Activated naive CD8-positive, alpha-beta T cell treated with anti-CD3 and anti-CD28 coated beads, Interleukin-2, amount 50 U/mL, for 16 hours (primary cell): ENCODE results near the gene LRP4.

Source experiments
- DNase-seq: peaks from one replicate; pipeline ENCODE4 v3.0.0-alpha.2; 2020; ENCODE audit warnings: low read depth, low spot score

The LRP4 gene

DNA sequence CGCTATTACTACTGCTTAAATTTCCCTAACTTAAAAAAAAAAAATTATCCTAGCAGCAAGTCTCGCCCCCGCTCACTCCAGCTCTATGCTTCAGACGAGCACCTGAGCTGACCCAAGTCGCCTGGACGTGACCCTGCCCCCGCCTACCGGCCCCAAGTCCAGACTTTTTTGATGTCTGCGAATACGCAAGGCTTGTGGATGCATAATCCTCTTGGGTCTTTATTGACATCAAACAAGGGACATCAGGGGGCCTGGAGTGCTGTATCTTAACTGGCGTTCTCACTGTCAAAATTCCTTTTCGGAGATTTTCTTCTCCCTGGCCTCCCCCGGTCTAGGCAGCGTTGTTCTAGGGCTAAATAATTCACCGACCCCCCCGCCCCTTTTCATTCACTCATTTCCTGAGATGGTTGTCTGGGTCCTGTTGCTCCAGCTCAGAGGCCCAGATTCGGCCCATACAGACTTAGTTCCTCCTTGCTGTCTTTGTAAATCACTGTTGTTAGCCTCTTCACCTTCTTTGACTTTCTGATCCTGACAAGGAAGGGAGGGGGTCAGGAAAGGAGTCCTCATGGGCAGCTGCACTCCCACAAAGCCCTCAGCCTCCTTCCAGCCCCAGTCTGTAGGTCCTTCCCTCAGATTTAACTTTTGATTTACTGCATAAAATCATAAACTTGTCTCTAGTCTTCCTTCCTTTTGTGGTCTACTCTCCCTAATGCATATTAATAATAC, 601 bp upstream of the LRP4 start:
- DNase-seq: no peak

DNA sequence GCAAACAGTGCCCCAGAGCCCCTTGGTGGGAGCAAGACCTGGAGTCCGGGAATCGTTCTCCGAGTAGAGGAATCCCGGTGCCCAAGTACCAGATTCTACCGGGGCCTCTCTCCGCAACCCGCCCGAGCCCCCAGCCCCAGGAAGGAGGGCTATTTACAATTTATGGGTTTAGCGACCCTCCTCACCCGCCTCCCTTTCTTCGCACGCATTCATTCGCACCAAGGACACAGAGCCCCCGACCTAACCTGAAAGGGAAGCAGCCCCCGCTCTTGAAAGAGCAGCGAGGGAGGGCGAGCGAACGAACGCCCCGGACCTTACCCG, 628 bp downstream of the LRP4 start:
- DNase-seq: no peak

DNA sequence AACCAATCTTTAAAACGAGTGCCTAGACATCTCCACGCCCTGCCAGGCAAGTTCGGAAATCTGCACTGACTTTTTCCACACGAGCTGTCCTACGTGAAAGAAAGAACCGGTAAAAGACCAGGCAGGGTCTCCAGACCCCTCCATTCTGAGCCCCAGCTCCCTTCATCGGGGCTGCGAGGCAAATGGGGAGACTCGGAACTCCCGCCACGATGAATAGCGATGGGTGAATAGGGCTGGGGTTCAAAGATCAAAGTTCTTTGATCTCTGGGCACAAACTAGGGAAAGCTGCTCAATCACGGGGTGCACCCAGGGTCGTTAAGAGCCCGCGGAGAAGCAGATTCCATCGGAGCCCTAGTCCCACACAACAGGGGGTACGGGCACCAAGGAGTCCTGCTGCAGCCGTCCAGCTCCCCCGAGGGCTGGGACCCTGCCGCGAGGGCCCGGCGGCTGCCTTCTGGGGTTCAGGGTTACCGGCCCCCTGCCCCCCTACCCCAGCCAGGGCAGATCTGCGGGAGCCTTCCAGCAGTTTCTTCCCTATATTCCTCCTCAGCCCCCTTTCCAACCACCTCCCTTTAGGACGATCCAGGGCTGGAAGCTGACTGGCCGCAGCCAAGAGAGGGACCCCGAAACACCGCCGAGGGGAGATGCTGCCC, 1.1 kb downstream of the LRP4 start:
- DNase-seq: no peak

DNA sequence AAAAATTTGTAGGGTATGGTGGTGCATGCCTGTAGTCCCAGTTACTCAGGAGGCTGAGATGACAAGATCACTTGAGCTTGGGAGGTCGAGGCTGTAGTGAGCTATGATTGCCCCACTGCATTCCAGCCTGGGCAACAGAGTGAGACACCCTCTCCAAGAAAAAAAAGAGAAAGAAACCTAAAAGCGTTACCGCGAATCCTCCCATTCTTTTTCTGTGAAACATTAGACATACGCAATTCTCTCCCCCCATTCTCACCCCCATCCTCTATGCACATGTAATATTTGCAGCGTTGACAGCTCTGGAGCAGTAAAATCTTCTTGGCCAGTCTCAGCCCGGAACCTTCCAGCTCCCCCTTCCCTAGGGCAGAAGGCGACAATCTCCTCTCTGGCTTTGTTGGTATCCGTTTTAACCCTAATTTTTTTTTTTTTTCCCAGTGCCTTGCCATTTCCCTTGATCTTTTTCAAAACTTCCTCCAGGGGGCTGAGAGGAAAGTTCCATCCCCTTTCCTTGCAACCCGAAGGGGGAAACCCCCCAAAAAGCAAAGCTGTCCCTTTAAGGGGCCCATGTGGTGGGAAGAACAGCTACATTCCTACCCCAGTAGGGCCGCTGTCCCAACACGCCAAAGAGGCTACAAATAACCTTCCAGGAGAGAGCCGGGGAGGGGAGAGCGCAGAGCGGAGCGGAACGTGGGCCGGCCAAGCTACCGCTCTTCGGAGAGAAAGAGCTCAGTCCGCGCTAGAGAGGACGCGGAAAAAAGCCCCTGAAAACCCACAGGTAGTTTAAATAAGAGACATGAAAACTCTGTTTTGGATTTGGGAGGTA, 1.9 kb downstream of the LRP4 start:
- DNase-seq: no peak

DNA sequence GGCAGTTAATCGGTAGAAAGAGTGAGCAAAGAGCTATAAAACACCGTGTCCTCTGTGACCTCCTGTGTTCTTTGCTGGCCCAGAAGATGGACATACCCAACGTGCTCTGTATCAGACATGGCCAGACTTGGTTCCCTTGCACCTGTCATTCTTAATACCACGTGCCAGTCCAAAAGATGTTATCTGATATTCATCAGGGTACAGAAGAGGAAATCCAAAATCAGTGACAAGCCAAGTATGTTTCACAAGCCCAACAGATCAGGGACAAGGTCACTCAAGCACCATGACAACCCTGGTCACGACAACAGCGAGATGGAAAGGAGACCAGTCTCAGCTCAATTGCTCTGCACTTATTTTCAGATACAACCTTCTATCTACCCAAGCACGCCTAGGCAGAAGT, 3.4 kb downstream of the LRP4 start:
- no peak for DNase-seq

DNA sequence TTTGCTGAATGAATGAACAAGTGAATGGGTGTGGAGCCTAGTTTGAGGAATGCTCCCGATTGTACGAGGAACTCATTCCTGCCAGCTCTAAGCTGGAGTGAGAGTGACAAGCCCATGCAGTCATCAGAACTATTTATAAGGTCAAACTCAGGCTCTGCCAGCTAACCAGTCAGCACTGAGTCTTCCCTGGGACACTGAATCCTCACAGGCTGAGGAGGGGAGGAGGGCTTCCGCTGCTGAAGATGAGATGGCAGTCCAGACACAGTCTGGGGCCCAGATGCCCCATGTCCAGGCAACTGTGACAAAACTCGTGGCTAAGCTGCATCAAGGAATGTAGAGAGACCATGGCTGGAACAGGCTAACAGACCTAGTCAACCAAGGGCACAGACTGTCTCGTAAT, 4.0 kb downstream of the LRP4 start:
- DNase-seq: no peak

DNA sequence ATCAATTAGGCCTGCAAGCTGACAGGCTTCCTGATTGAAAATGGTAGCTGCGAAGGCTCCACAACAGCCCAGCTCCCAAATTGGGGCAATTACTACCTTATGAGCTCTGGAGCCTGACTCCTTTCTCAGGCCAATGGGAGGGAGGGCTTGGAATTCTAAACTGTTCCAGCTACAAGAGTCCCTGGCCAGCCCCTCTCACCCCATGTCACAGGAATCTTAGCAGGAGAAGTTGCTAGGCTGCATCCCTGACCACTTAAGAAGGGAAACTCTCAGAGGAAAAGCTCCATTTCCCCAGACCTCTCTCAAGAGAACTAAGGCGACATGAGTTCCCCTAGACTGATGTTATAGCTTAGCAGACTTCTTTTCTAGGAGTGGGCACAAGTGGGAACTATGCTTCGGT, 4.9 kb downstream of the LRP4 start:
- no peak for DNase-seq

DNA sequence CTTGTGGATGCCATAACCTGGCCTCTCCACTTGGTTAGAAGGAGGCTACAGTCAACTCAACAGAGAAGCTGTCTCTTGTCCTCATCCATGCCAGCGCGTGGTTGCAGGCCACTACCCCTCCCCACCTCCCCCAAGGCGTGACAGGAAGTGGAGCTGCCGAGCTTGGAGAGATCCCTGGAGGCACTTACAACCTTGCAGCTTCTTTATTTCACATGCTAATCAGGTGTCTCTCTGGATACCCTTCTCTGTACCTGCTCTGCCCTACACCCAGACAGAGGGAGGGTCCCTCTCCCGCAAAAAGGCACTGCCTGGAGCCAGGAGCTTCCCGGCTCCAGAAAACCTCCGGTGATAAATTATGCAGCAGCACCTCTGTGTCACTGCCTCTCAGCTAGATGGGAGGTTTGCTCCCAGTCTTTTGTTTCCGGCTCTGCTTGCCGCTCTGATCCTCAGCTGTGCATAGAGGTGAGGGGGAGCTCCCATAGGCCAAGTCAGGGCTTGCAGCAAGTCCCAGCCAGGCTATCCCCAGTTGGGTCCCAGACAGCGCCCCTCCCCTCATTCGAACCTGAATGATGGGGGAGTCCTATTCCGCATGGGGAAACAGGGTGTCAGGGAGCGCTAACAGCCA, 5.7 kb downstream of the LRP4 start:
- DNase-seq: no peak

DNA sequence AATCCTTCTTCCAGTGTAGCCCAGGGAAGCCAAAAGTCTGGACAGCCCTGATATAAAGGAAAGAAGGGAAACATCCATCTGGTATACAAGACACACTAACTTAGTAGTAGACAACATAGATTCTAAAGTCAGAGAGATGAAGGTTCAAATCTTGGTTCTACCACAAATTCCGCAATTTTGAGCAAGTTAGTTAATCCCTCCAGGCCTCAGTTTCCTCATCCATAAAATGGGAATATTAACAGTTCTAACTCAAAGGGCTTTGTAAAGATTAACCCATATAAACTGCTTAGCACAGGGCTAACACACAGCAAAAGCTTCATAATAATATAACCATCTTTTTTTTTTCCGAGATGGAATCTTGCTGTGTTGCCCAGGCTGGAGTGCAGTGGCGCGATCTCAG, 10.7 kb downstream of the LRP4 start:
- no peak for DNase-seq

DNA sequence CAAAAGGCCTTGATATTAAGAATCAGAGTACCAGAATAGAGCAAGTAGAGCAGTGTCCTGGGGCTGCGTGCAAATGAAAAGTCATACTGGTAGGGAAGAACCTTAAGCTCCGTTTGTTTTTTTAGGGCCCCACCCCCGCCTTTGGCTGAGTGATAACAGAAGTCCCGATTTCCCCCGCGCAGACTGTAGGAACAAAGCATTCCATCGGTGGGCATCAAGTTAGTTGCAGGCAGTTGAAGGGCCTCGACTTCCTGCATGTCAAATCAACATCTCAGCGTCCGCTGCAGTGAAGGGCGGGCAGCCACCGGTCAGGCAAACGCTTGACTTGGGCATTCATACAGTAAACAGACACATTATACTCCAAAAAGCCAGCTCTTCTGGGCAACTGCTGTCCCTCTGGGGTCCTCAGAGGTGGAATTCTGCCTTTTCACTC, 11.7 kb downstream of the LRP4 start:
- DNase-seq: no peak

DNA sequence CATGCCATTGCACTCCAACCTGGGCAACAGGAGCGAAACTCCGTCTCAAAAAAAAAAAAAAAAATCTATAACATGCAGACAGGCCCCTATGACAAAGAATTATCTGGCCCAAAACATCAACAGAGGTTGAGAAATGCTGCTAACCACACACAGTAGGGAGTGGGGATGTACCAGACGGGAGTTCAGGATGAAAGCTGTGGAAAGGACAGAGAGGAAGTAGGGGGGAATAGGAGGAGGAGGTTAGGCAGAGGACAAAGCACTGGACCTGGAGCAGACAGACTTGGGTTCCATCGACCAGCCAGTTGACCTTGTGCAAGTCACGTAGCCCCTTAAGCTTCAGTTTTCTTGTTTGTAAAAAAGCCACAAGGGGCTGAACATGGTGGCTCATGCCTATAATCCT, 12.5 kb downstream of the LRP4 start:
- no peak for DNase-seq

DNA sequence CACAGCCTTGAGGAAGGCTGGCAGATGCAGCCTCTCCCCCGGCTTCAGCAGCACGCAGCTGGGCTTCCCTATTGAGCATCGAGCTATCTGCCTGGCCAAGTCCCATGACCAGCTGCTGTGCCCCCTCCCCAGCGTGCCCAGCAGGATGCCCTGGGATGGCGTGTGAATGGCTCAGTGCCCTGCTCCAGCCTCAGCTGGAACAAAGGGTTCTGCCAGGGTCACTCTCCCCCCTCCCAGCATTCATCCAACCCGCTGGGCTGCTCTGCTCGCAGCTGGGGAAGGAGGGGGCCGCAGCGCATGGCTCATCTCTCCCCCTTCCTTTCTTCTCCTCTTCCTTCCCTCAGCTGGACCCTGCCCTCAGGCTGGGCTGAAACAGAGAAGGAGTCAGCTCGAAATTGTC, 14.5 kb downstream of the LRP4 start:
- DNase-seq: no peak

DNA sequence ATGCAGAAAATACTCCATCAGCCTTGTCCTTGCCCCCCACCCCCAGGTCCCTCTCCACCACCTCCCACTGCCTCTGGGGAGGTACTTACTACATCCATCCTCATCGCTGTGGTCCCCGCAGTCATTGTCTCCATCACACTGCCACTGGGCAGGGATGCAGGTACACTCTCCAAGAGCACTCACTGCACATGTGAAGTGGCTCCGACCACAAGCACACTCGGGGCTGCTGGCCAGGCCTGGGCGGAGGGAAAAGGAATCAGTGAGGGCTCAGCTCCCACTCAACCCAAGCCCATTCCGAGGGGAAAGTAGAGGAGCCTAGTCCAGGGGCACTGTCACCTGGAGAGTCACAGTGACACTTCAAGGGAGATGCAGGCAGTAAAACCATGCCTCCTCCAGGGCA, 15.7 kb downstream of the LRP4 start:
- no peak for DNase-seq

DNA sequence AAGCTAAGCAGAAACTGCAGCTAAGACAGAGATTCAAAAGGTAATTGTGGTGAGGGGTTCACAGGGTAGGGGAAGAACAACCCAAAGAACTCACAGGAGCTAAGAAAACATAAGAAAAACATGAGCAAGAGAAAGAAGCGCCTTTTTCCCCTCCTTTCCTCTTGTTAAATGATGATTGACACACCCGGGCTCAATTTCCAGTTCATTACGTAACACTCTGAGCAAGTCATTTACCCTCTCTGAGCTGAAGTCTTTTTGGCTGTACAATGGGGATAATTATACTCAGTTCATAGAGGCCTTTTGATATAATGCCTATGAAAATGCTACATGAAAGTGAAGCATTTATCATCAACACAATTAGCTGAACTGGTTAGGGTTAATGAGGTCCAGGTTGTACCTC, 17.2 kb downstream of the LRP4 start:
- no peak for DNase-seq

DNA sequence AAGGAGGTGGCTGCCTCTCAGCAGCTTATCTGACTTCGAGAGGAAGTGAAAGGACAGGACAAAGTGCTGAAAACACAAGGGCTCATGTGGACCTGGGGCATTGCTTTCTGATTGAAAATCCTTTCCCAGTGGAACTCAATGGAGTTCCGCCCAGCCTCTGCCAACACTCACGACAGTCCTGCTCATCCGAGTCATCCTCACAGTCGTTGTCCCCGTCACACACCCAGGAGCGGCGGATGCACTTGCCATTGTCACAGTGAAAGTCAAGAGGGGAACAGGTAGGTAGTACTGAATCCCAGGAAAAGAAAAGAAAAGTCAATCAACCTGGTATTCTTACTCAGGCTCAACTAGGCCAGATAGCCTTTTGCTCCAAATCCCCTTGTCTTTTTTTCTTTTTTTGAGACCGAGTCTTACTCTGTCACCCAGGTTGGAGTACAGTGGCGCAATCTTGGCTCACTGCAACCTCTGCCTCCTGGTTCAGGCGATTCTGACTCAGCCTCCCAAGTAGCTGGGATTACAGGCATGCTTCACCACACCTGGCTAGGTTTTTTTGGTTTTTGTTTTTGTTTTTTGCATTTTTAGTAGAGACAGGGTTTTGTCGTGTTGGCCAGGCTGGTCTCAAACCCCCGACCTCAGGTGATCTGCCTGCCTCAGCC, 18.1 kb downstream of the LRP4 start:
- DNase-seq: no peak

DNA sequence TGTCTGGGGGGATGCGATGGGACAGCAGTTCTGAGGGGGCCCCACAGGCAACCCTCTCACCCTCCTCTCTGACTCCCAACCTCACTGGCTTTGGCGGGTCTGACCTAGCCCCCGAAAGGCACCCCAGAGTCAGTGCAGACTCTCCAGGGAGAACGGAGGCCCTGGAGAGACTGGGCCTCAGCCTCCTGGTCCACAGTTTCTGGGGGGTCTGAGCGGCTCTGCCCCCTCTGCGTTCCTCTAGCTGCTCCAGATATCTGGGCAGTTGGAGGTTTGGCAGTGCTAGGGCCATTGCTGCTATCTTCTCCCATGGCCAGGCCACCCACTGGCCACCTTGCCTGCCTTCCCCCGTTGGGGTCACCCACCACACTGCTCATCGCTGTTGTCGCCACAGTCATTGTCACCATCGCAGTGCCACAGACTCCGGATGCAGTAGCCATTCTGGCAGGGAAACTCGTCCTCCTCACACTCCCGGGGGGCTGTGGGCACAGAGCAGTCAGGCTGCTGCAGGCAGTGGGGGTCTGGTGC, 18.8 kb downstream of the LRP4 start:
- DNase-seq: no peak

DNA sequence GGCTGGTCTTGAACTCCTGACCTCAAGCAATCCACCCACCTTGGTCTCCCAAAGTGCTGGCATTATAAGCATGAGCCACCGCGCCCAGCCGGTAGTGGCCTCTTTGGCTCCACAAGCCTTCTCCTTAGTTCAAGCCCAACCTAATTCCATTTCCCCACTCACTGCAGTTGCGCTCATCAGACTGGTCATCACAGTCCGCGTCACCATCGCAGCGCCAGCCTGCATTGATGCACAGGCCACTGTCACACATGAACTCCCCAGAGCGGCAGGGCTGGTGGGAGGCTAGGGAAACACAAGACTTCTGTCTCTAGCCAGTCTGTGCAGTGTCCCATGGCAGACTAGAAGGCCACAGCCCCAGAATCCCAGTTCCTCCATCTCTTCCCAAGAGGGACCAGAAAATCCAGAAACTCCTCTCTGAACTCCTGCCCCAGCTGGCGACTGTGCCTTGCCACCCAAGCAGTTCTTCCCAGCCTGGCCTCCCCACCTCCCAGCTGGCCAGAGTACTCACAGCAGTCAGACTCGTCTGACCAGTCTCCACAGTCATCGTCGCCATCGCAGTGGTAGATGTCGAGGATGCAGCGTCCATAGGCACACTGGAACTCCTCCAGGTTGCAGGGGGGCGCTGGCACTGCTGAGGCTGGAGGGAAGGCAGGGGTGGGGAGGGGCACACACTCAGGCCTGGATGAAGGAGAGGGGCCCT, 19.8 kb downstream of the LRP4 start:
- DNase-seq: no peak

DNA sequence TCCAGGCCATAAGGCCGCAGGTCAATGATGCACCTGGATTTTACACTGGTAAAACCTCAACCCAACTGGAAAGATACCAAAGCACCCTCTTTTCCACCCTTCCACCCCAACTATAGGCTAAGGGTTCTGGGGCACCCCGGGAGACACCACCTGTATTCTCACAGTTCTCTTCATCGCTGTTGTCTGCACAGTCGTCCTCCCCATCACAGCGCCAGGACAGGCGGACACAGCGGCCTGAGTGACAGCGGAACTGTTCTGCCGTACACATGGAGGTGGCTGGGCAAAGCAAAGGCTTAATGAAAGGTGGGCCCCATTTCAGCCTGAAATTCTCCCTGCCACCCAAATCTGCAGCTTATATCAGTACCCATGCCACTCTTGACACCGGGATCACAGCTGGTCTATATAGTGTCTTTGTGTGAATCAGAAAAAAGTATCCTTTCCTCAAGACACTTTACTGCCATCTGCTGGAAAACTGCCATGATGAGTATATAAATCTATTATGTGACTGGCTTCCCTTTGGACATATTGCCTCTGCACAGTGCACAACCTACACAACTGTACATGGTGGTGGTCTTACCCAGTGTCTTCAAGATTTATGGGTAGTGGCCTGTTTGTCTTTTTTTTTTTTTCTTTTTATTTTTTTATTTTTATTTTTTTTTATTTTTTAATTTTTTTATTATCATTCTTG, 21.5 kb downstream of the LRP4 start:
- DNase-seq: no peak

DNA sequence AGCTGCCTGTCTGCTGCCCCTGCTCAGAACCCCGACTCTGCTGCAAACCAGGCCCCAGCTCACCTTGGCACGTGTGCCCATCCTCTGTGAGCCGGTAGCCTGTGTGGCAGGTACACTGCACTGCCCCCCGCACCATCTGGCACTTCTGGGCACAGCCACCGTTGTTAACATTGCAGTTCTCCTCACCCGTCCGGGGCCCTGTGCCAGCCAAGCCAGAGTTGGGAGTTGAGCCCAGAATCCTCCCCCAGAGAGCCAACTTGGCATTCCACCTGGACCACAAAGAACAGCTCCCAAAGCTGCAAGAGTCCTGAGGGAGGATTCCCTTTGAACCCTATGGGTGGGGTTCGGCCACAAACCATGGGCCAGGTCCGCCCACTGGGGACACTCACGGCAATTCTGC, 22.5 kb downstream of the LRP4 start:
- no peak for DNase-seq

DNA sequence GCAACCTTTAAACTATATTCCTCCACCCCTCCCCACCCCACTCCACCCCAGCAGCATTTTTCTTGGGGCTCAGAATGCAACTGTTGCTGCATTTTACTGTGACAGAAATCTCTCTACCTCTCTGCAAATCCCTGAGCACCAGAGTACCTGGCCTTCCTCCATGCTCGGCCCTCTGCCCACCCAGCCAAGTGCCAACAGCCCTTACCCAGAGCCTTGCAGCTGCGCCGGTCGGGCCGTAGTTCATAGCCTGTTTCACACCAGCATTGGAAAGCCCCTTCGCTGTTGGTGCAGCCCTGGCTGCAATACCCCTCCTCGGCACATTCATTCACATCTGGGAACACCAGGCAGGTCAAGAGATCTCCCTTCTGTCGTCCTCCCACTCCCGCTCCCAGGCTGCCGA, 23.4 kb downstream of the LRP4 start:
- DNase-seq: no peak

DNA sequence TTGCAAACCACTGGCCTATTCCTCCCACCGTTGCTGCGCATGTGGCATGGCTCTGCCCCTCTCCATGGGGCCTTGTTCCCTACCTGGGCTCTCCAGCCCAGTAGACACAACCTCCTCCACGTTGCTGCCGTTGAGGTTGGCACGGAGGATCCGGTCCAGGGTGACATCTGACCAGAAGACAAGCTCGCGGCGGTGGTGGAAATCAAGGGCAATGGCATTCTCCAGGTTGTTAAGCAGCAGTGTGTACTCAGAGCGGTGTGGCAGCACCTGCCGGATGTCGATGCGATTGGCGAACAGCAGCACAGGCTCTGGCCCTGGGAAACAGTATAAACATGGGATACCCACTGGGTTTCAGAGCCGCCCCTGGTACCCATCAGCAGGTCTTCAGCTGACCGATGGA, 23.8 kb downstream of the LRP4 start:
- DNase-seq: no peak
